ENCODE results near the gene RASGRF2. TPM values are rescaled to one million over a fixed set of nuclear protein-coding genes. Genes with fewer than 3 reads are reported as not detected.

Gene RASGRF2
- total RNA-seq, 4 donors from 2014 or later, result 19.5 to 45.3 (median 34.6) TPM

- Histone ChIP-seq H3K36me3 (peaks cover 0 to 19% (median 0%) of the 10 kb centered on the region in 3 donors), H3K9me3 (no peaks in the 10 kb centered on the region), H3K4me1 (peaks cover 0 to 16% (median 0%) of the 10 kb centered on the region in 4 donors), H3K27ac (no peak overlapping the region), H3K4me3 (no peak overlapping the region), H3K27me3 (no peaks in the 10 kb centered on the region)
- DNase-seq (ENCODE audit: low spot score in 2 of 2), result no peak
- TF ChIP-seq POLR2A (IDR thresholded peaks at IDR 0.05) (no peak), EP300 (IDR thresholded peaks at IDR 0.05) (no peak), CTCF (IDR thresholded peaks at IDR 0.05) (no peak)
- WGBS, 2 donors, result 75 to 76% methylated on average over 4 of the region's 4 CpGs
Measured at GRCh38 chr5:81249240-81249639, 289.1 kb downstream of the RASGRF2 start.

- 97 to 100% methylated on average over 1 of the region's 1 CpG for WGBS, 2 donors
- H3K9me3 ChIP-seq, result no peaks in the 10 kb centered on the region
- peaks cover 0 to 16% (median 0%) of the 10 kb centered on the region in 4 donors for H3K4me1 ChIP-seq
- no peak for DNase-seq (ENCODE audit: low spot score in 2 of 2)
- no peak overlapping the region for H3K4me3 ChIP-seq
- peaks cover 0 to 26% (median 0%) of the 10 kb centered on the region in 3 donors for H3K36me3 ChIP-seq
- TF ChIP-seq CTCF (IDR thresholded peaks at IDR 0.05), result no peak
- TF ChIP-seq EP300 (IDR thresholded peaks at IDR 0.05), result no peak
- H3K27ac ChIP-seq, result no peak overlapping the region
- H3K27me3 ChIP-seq, result no peaks in the 10 kb centered on the region
Measured at GRCh38 chr5:81250004-81250403, 289.8 kb downstream of the RASGRF2 start.

- Histone ChIP-seq H3K36me3 (peaks cover 0 to 34% (median 0%) of the 10 kb centered on the region in 3 donors), H3K4me3 (no peak overlapping the region), H3K27me3 (no peaks in the 10 kb centered on the region), H3K4me1 (peaks cover 0 to 12% (median 0%) of the 10 kb centered on the region in 4 donors), H3K9me3 (no peaks in the 10 kb centered on the region), H3K27ac (no peak overlapping the region)
- DNase-seq (ENCODE audit: low spot score in 2 of 2), result no peak
- WGBS, 2 donors, result 72 to 89% methylated on average over 5 of the region's 5 CpGs
- TF ChIP-seq POLR2A (IDR thresholded peaks at IDR 0.05) (no peak), CTCF (IDR thresholded peaks at IDR 0.05) (no peak), EP300 (IDR thresholded peaks at IDR 0.05) (no peak)
Measured at GRCh38 chr5:81251922-81252321, 291.8 kb downstream of the RASGRF2 start.

- Histone ChIP-seq H3K27me3 (no peaks in the 10 kb centered on the region), H3K4me3 (no peak overlapping the region), H3K27ac (no peak overlapping the region), H3K36me3 (peaks cover 0 to 34% (median 0%) of the 10 kb centered on the region in 3 donors), H3K4me1 (peaks cover 0 to 2% (median 0%) of the 10 kb centered on the region in 4 donors), H3K9me3 (no peaks in the 10 kb centered on the region)
- WGBS, 2 donors, result 78 to 88% methylated on average over 1 of the region's 1 CpG
- no peak for DNase-seq (ENCODE audit: low spot score in 2 of 2)
- TF ChIP-seq CTCF (IDR thresholded peaks at IDR 0.05) (no peak), EP300 (IDR thresholded peaks at IDR 0.05) (no peak), POLR2A (IDR thresholded peaks at IDR 0.05) (no peak)
Measured at GRCh38 chr5:81252904-81253303, 292.7 kb downstream of the RASGRF2 start.

- no peak for DNase-seq (ENCODE audit: low spot score in 2 of 2)
- H3K27me3 ChIP-seq, result no peaks in the 10 kb centered on the region
- H3K4me1 ChIP-seq, result no peaks in the 10 kb centered on the region
- peaks cover 0 to 41% (median 0%) of the 10 kb centered on the region in 3 donors for H3K36me3 ChIP-seq
- WGBS, 2 donors, result 75 to 91% methylated on average over 4 of the region's 4 CpGs
- H3K9me3 ChIP-seq, result no peaks in the 10 kb centered on the region
- no peak overlapping the region for H3K4me3 ChIP-seq
- TF ChIP-seq POLR2A (IDR thresholded peaks at IDR 0.05) (no peak), EP300 (IDR thresholded peaks at IDR 0.05) (no peak), CTCF (IDR thresholded peaks at IDR 0.05) (no peak)
- no peak overlapping the region for H3K27ac ChIP-seq
Measured at GRCh38 chr5:81253875-81254274, 293.7 kb downstream of the RASGRF2 start.
